H1 (cell line): ENCODE results near the gene CREBL2. TPM values are rescaled to one million over a fixed set of nuclear protein-coding genes. Genes with fewer than 3 reads are reported as not detected.

Source experiments
- CTCF ChIA-PET: fragments of 300-600 bp; sonication (Branson Sonifier 250); formaldehyde crosslinking; loops from one replicate; lab custom pipeline; 2021; ENCODE audit not compliant: partially characterized antibody; lab: Charles Lee
- POLR2A ChIA-PET: fragments of 300-600 bp; sonication (Branson Sonifier 250); formaldehyde crosslinking; loops from one replicate; lab custom pipeline; 2021; ENCODE audit warnings: inconsistent platforms; ENCODE audit not compliant: partially characterized antibody; lab: Charles Lee
- DNase-seq, 2 experiments: peaks; one replicate each; pipeline versions ENCODE4 v3.0.0 to v3.0.0-alpha.2; 2010 to 2022; ENCODE audit warnings: low spot score in 2 of 2, low read depth in 1 of 2, mixed read lengths in 1 of 2
- FAIRE-seq: peaks from 2 replicates; lab custom pipeline; 2011; peaks lifted over from hg19 to GRCh38; lab: Jason Lieb, UNC
- H2AFZ ChIP-seq: 2 replicates; pipeline ENCODE4 v1.8.1; 2012; ENCODE audit warnings: low read length, inconsistent platforms
- H2AK5ac ChIP-seq: 2 replicates; pipeline ENCODE4 v1.6.1; 2013; ENCODE audit warnings: low read depth, low read length
- H2BK120ac ChIP-seq: replicated peaks from 2 replicates; pipeline ENCODE3; 2013; ENCODE audit warnings: low read depth, low read length, inconsistent platforms
- H2BK12ac ChIP-seq: 2 replicates; pipeline ENCODE4 v1.6.1; 2013; ENCODE audit warnings: low read depth, low read length
- H2BK15ac ChIP-seq: 2 replicates; pipeline ENCODE4 v1.6.1; 2013; ENCODE audit warnings: low read length
- H2BK20ac ChIP-seq: 2 replicates; pipeline ENCODE4 v1.6.1; 2013; ENCODE audit warnings: low read length
- H2BK5ac ChIP-seq: 2 replicates; pipeline ENCODE4 v1.6.1; 2013; ENCODE audit warnings: low read depth, low read length
- H3K14ac ChIP-seq: 2 replicates; pipeline ENCODE4 v1.6.1; 2013; ENCODE audit warnings: inconsistent platforms; ENCODE audit not compliant: insufficient read length
- H3K18ac ChIP-seq: 2 replicates; pipeline ENCODE4 v1.6.1; 2013; ENCODE audit warnings: low read length; ENCODE audit errors: extremely low read depth
- H3K23ac ChIP-seq: 2 replicates; pipeline ENCODE4 v1.6.1; 2013; ENCODE audit warnings: inconsistent platforms; ENCODE audit not compliant: insufficient read length
- H3K23me2 ChIP-seq: 2 replicates; pipeline ENCODE4 v1.6.1; 2013; ENCODE audit warnings: low read depth, low read length
- H3K27ac ChIP-seq: 2 replicates; pipeline ENCODE4 v1.6.1; 2011; ENCODE audit warnings: low read depth, low read length, inconsistent platforms
- H3K27me3 ChIP-seq, 4 experiments: replicated peaks in 1 of 4; 1 replicate in 1 of 4; 2 replicates in 3 of 4; pipeline versions ENCODE4 v1.6.1 to v1.8.1; 2011 to 2013; ENCODE audit warnings: low read length in 3 of 4, mild to moderate bottlenecking in 3 of 4, inconsistent platforms in 2 of 4, mixed read lengths in 2 of 4, moderate library complexity in 1 of 4; ENCODE audit not compliant: control insufficient read depth in 3 of 4, insufficient read depth in 3 of 4; ENCODE audit errors: extremely low read depth in 1 of 4
- H3K36me3 ChIP-seq, 4 experiments: 2 replicates each; pipeline versions ENCODE4 v1.6.1 to v1.8.1; 2011 to 2013; ENCODE audit warnings: mild to moderate bottlenecking in 4 of 4, low read length in 3 of 4, moderate library complexity in 2 of 4, control low read depth in 1 of 4, inconsistent platforms in 1 of 4; ENCODE audit not compliant: insufficient read depth in 4 of 4, control insufficient read depth in 2 of 4
- H3K4ac ChIP-seq: replicated peaks from 2 replicates; pipeline ENCODE3; 2013; ENCODE audit warnings: low read length, low read depth, mixed read lengths, inconsistent platforms; ENCODE audit not compliant: insufficient read length
- H3K4me1 ChIP-seq, 4 experiments: replicated peaks in 1 of 4; 1 replicate in 1 of 4; 2 replicates in 3 of 4; pipeline versions ENCODE4 v1.6.1 to v1.8.1; 2011 to 2013; ENCODE audit warnings: low read length in 3 of 4, inconsistent platforms in 2 of 4, mixed read lengths in 1 of 4; ENCODE audit not compliant: insufficient read depth in 4 of 4, control insufficient read depth in 3 of 4
- H3K4me2 ChIP-seq, 2 experiments: 2 replicates each; pipeline versions ENCODE4 v1.6.1 to v1.8.1; 2011 to 2013; ENCODE audit warnings: low read depth in 2 of 2, low read length in 2 of 2, control low read depth in 1 of 2, inconsistent platforms in 1 of 2, mild to moderate bottlenecking in 1 of 2; ENCODE audit not compliant: insufficient read depth in 1 of 2
- H3K4me3 ChIP-seq, 4 experiments: fragments of 200-600, 300-600 bp in 1 of 4; sonication (generic), shearing (Covaris generic), sonication (Bioruptor Twin) in 1 of 4; 2 replicates each; pipeline versions ENCODE4 v1.5.1 to v1.8.1; 2011 to 2016; ENCODE audit warnings: low read length in 4 of 4, low read depth in 3 of 4, control low read depth in 2 of 4, inconsistent platforms in 2 of 4, mild to moderate bottlenecking in 2 of 4, mixed read lengths in 1 of 4, moderate library complexity in 1 of 4; ENCODE audit not compliant: insufficient read depth in 2 of 4; ENCODE audit errors: extremely low read depth in 1 of 4
- H3K56ac ChIP-seq: replicated peaks from 2 replicates; pipeline ENCODE3; 2013; ENCODE audit warnings: low read depth, mild to moderate bottlenecking, mixed read lengths, low read length, inconsistent platforms; ENCODE audit not compliant: insufficient read length
- H3K79me1 ChIP-seq: 2 replicates; pipeline ENCODE4 v1.6.1; 2013; ENCODE audit warnings: low read depth, low read length, control low read depth
- H3K79me2 ChIP-seq, 2 experiments: 2 replicates each; pipeline versions ENCODE4 v1.6.1 to v1.8.1; 2012 to 2013; ENCODE audit warnings: low read length in 2 of 2, mild to moderate bottlenecking in 2 of 2, inconsistent platforms in 1 of 2; ENCODE audit not compliant: insufficient read depth in 2 of 2, control insufficient read depth in 1 of 2
- H3K9ac ChIP-seq, 4 experiments: replicated peaks in 1 of 4; 1 replicate in 1 of 4; 2 replicates in 3 of 4; pipeline versions ENCODE4 v1.6.1 to v1.8.1; 2011 to 2013; ENCODE audit warnings: low read depth in 3 of 4, low read length in 3 of 4, control low read depth in 2 of 4, mild to moderate bottlenecking in 2 of 4, moderate library complexity in 2 of 4, inconsistent platforms in 1 of 4; ENCODE audit errors: extremely low read depth in 1 of 4
- H3K9me3 ChIP-seq, 2 experiments: 2 replicates each; pipeline versions ENCODE4 v1.6.1 to v1.8.1; 2012 to 2013; ENCODE audit warnings: mild to moderate bottlenecking in 2 of 2, moderate library complexity in 2 of 2, control low read depth in 1 of 2, inconsistent platforms in 1 of 2, low read depth in 1 of 2, low read length in 1 of 2, mixed read lengths in 1 of 2; ENCODE audit not compliant: insufficient read depth in 2 of 2
- H4K20me1 ChIP-seq, 2 experiments: replicated peaks in 1 of 2; 2 replicates each; pipeline versions ENCODE3 to v1.8.1; 2011 to 2013; ENCODE audit warnings: inconsistent platforms in 2 of 2, low read length in 2 of 2, mild to moderate bottlenecking in 1 of 2; ENCODE audit not compliant: insufficient read depth in 2 of 2, control insufficient read depth in 1 of 2
- H4K5ac ChIP-seq: 2 replicates; pipeline ENCODE4 v1.6.1; 2013; ENCODE audit warnings: low read length, low read depth, mixed read lengths, inconsistent platforms; ENCODE audit not compliant: insufficient read length
- H4K8ac ChIP-seq: 2 replicates; pipeline ENCODE4 v1.8.0; 2013; ENCODE audit warnings: mild to moderate bottlenecking, moderate library complexity, low read length, inconsistent platforms; ENCODE audit not compliant: insufficient read depth; ENCODE audit errors: extremely low read depth
- H4K91ac ChIP-seq: replicated peaks from 2 replicates; pipeline ENCODE3; 2013; ENCODE audit warnings: low read length, mixed read lengths, inconsistent platforms; ENCODE audit not compliant: insufficient read length
- CBX8 ChIP-seq: fragments of 300-800, 300-1000 bp; sonication (generic); IDR thresholded peaks from 2 replicates; pipeline ENCODE4 v1.7.1; 2016; ENCODE audit warnings: low read depth, low read length, borderline replicate concordance
- CTBP2 ChIP-seq: IDR thresholded peaks from 2 replicates; pipeline ENCODE4 v1.7.0; 2011; ENCODE audit warnings: borderline replicate concordance, mild to moderate bottlenecking, moderate library complexity, mixed read lengths, low read length; ENCODE audit not compliant: insufficient read depth, insufficient read length
- EZH2 ChIP-seq: fragments of 200-600 bp; sonication (generic); IDR thresholded peaks from 2 replicates; pipeline ENCODE4 v1.7.1; 2012; ENCODE audit warnings: low read depth, mild to moderate bottlenecking, moderate library complexity, low read length, inconsistent platforms; ENCODE audit not compliant: severe bottlenecking
- JUN ChIP-seq: IDR thresholded peaks from 2 replicates; pipeline ENCODE4 v1.6.1; 2011; ENCODE audit warnings: low read depth, mild to moderate bottlenecking, improper control_type of control experiment, low read length
- PHF8 ChIP-seq: fragments of 200-600 bp; sonication (generic); conservative IDR thresholded peaks from 2 replicates; pipeline ENCODE4 v1.7.1; 2012; ENCODE audit warnings: low read depth, mild to moderate bottlenecking, inconsistent platforms, low read length, moderate library complexity
- SIX5 ChIP-seq: IDR thresholded peaks from 2 replicates; pipeline ENCODE4 v1.6.1; 2011; ENCODE audit warnings: mild to moderate bottlenecking, low read depth, low read length
- SP2 ChIP-seq: IDR thresholded peaks from 2 replicates; pipeline ENCODE4 v1.6.1; 2012; ENCODE audit warnings: mild to moderate bottlenecking, low read length, inconsistent platforms
- WGBS, 2 experiments: shearing (Covaris generic) in 1 of 2; methylation state at CpG; one replicate each; pipeline versions ENCODE4 v1.1.6 to v1.1.7; 2013 to 2015; ENCODE audit warnings: low lambda C conversion rate in 2 of 2, mixed read lengths in 2 of 2, inconsistent platforms in 1 of 2, low coverage in 1 of 2, missing lambda C conversion rate in 1 of 2; ENCODE audit not compliant: insufficient replicate concordance in 2 of 2, insufficient coverage in 1 of 2, insufficient read length in 1 of 2; ENCODE audit errors: extremely low coverage in 1 of 2, missing lambda C conversion rate in 1 of 2; 5-methylcytosine and 5-hydroxymethylcytosine counted together
- long read RNA-seq, 2 experiments: library from RNA in 1 of 2; library from capped mRNA in 1 of 2; stranded (forward); transcript quantifications; one replicate each; pipeline ENCODE4 v2.0.0, GENCODE V29; 2021; ENCODE audit warnings: inconsistent platforms in 1 of 2
- polyA minus RNA-seq, 3 experiments: library from RNA; depleted of rRNA, polyadenylated mRNA; stranded (reverse); fragments of >200 nt; gene quantifications; 1 replicate in 2 of 3; 2 replicates in 1 of 3; pipeline ENCODE4 v1.2.3, GENCODE V29; 2011
- polyA plus RNA-seq, 7 experiments: library from polyadenylated mRNA; depleted of rRNA in 3 of 7; stranded (reverse) in 5 of 7; unstranded in 2 of 7; fragments of >200 nt in 5 of 7; fragments of 200-250 nt in 2 of 7; gene quantifications; 1 replicate in 5 of 7; 2 replicates in 1 of 7; 4 replicates in 1 of 7; pipeline versions ENCODE4 v1.2.1 to v1.2.3, GENCODE V29; 2011 to 2013; ENCODE audit warnings: missing spikeins in 2 of 7, mixed read lengths in 2 of 7
- total RNA-seq: library from RNA; stranded (reverse); fragmentation: NEBNext Ultra II Directional; extraction: Animal tissue kit (Norgen Biotek cat#: 25700); gene quantifications from 2 replicates; pipeline ENCODE4 v1.2.1, GENCODE V29; 2021

The CREBL2 gene, protein sequence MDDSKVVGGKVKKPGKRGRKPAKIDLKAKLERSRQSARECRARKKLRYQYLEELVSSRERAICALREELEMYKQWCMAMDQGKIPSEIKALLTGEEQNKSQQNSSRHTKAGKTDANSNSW
- 16.2 and 18.3 TPM in 2 replicates for total RNA-seq
- 7.3 and 9.8 TPM in 2 replicates for polyA plus RNA-seq (2011; rRNA removed)
- polyA plus RNA-seq (2011; cell fraction: cytosol; rRNA removed) = 12.6 TPM
- 4.3 TPM for polyA plus RNA-seq (2011; cell fraction: nucleus; rRNA removed)
- polyA plus RNA-seq (2012, experiment 1 of 2) = 9.6 to 13.3 TPM (median 9.8 TPM) in 4 replicates
- 1.9 TPM for polyA plus RNA-seq (2012, experiment 2 of 2)
- 11.1 TPM for polyA plus RNA-seq (2013, experiment 1 of 2)
- polyA plus RNA-seq (2013, experiment 2 of 2) = 10.9 TPM
- polyA minus RNA-seq (2011; rRNA and poly(A)+ RNA removed) = 10.7 and 14.9 TPM in 2 replicates
- 8.5 TPM for polyA minus RNA-seq (2011; cell fraction: cytosol; rRNA and poly(A)+ RNA removed)
- polyA minus RNA-seq (2011; cell fraction: nucleus; rRNA and poly(A)+ RNA removed) = 7.5 TPM
- long read RNA-seq, experiment 1, transcript CREBL2-201 (4 exons, 3,754 nt) = major isoform, 8 of 32 reads
- long read RNA-seq, experiment 1, partial matches to known transcripts = 21 of 32 reads
- long read RNA-seq, experiment 1, other reads (novel, unspliced or antisense) = 3 of 32 reads
- long read RNA-seq, experiment 2, partial matches to known transcripts = 2 of 3 reads
- long read RNA-seq, experiment 2, other reads (novel, unspliced or antisense) = 1 of 3 reads

DNA sequence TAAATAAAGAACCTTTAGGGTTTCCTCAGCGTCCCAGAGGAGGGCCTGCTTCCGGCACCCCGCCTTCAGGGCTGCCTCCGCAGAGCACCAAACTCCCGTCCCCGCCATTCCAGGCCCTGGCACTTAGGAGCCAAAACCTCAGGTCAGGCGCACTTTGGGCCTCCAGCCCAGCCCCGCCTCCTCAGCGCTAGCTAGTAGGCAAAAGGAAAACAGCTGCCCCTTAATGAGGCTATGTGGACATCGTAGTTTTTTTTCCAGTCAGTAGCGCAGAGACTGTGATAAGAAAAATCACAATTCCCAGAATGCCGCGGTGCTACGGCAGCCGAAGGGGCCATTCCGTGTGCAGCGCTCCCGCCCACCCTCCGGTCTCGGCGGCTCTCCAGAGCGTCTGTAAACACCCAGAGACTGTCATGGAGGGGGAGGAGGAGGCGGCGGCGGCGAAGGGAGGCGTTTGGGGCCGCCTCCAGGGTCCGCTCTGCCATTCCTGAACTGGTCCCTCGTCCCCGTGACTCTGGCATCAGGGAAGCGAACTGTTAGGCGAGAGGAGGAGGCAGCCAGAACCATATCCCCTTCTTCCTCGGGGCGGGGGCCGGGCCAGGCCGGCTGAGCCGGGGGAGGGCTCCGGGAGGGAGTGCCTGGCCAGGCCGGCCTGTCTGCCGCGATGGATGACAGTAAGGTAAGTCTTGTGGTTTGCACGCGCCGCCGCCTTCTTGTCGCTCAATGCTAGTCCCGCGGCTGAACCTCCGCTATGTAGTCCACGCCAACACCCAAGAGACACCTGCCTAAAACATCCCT lies at the start of gene CREBL2:
Gene CREBL2 (plus strand): TSS at position 365 of the 795 bp plus-strand sequence. CDS start 297 bp downstream, at position 662.
- H3K79me1 ChIP-seq = no peaks in the 10 kb centered on the region; the same call in 1 of the 2 replicates
- H4K5ac ChIP-seq = peak within 1 kb of the TSS; percentile 66
- H3K4me2 ChIP-seq = peak within 1 kb of the TSS; percentile 74 to 83
- ChIA-PET POLR2A (interaction anchor here (0.6 to 1.9 kb wide), 5 partner anchors 9 to 232 kb away, joined by 3 to 4 read pairs (median 3); no protein-coding TSS in a partner anchor), CTCF (interaction anchor here (0.6 to 2.3 kb wide), 6 partner anchors 10 to 70 kb away, joined by 3 to 9 read pairs (median 3); no protein-coding TSS in a partner anchor)
- H3K27me3 ChIP-seq = no peaks in the 10 kb centered on the region
- peak within 1 kb of the TSS; percentile 78 for H3K27ac ChIP-seq
- 4% methylated on average over 42 of the region's 51 CpGs; no CpG with 5 or more reads in 1 of the 2 experiments for WGBS, 2 experiments
- no peak within 1 kb of the TSS for H2AK5ac ChIP-seq
- peak within 1 kb of the TSS; percentile 43 for H2AFZ ChIP-seq
- H3K36me3 ChIP-seq = 0 out of 8 replicates have a peak, but pooled peaks cover 0 to 2% (median 0%) of the 10 kb centered on the region in 4 experiments
- no peak within 1 kb of the TSS for H2BK12ac ChIP-seq
- no peak within 1 kb of the TSS for H4K91ac ChIP-seq
- peaks cover 0 to 5% of the 10 kb centered on the region in 2 experiments; a peak in 1 of 4 replicates for H3K79me2 ChIP-seq
- FAIRE-seq (peak; percentile 28), DNase-seq (peak; percentile 80 to 85)
- no peak within 1 kb of the TSS for H3K14ac ChIP-seq
- peak within 1 kb of the TSS; percentile 62 to 75 (median 65) for H3K9ac ChIP-seq
- no peak within 1 kb of the TSS for H3K4ac ChIP-seq
- no peak within 1 kb of the TSS for H3K56ac ChIP-seq
- peak within 1 kb of the TSS; percentile 44 for H3K18ac ChIP-seq
- H4K20me1 ChIP-seq = no peaks in the 10 kb centered on the region
- 0 out of 2 replicates have a peak, but pooled peaks cover 4% of the 10 kb centered on the region for H3K23me2 ChIP-seq
- H3K9me3 ChIP-seq = no peaks in the 10 kb centered on the region
- H4K8ac ChIP-seq = peak within 1 kb of the TSS; percentile 46
- H2BK20ac ChIP-seq = no peak within 1 kb of the TSS
- H3K4me3 ChIP-seq = peak within 1 kb of the TSS; percentile 55 to 82 (median 74)
- no peak within 1 kb of the TSS; the same call in 1 of the 2 replicates for H2BK15ac ChIP-seq
- peaks cover 0 to 2% (median 0%) of the 10 kb centered on the region in 4 experiments; a peak in 2 of 7 replicates for H3K4me1 ChIP-seq
- peak within 1 kb of the TSS; percentile 85 for H2BK5ac ChIP-seq
- no peak within 1 kb of the TSS for H3K23ac ChIP-seq
- H2BK120ac ChIP-seq = no peak within 1 kb of the TSS
- peak; percentile 65 for TF ChIP-seq SIX5
- TF ChIP-seq JUN = no peak
- TF ChIP-seq PHF8 = peak; percentile 55; the same call in 1 of the 2 replicates
- no peak for TF ChIP-seq CTBP2
- TF ChIP-seq CBX8 = no peak
- TF ChIP-seq EZH2 = no peak
- TF ChIP-seq SP2 = no peak
